Fibroblast of the aortic adventitia (primary cell): Measurements from ENCODE around the gene CLPSL1. TPM values are rescaled to one million over a fixed set of nuclear protein-coding genes. Genes with fewer than 3 reads are reported as not detected.
"Not testable (repeated sequence)": the region's sequence is repeated elsewhere in the genome, so short reads cannot be mapped to it uniquely, and the experiment has no call there.

ENCODE experiments used
- DNase-seq: peaks from one replicate; pipeline ENCODE4 v3.0.0-alpha.2; 2010; ENCODE audit warnings: low read depth
- H3K4me3 ChIP-seq: 2 replicates; pipeline ENCODE4 v1.5.1; 2011; ENCODE audit warnings: low read depth, mild to moderate bottlenecking, control low read depth, low read length, moderate library complexity
- total RNA-seq: library from RNA; depleted of rRNA; stranded (reverse); fragments of >200 nt; gene quantifications from 2 replicates; pipeline ENCODE4 v1.2.3, GENCODE V29; 2012; ENCODE audit warnings: low replicate concordance
- TF ChIP-seq, protein P1 (sequence below): IDR thresholded peaks from 2 replicates; pipeline ENCODE4 v1.5.1; 2011; ENCODE audit warnings: mild to moderate bottlenecking, low read length, control low read depth, inconsistent platforms; ENCODE audit not compliant: insufficient read depth

CLPSL1 gene, protein sequence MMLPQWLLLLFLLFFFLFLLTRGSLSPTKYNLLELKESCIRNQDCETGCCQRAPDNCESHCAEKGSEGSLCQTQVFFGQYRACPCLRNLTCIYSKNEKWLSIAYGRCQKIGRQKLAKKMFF
- total RNA-seq = not detected in 2 replicates

DNA sequence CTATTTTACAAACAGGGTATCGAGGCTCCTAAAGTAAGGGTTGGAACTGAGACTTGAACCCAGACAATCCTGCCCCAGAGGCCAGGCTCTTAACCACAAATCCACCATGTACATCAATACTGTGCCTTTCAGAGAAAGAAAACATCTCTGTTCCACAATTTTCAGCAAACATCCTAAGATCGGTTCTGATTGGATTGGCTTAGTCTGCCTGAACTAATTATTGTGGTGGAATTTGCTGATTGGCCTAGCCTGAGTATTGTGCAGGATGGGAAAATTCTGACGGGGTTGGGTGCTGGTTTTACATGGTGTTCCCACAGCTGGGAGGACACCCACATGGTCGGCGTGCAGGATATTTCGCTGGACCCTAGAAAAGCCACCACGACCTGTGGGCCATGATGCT, at the start of gene CLPSL1:
TSS of gene CLPSL1 (plus strand) at position 301 of the 400 bp plus-strand sequence. CDS start at position 393, 92 bp downstream.
- TF ChIP-seq, protein P1, sequence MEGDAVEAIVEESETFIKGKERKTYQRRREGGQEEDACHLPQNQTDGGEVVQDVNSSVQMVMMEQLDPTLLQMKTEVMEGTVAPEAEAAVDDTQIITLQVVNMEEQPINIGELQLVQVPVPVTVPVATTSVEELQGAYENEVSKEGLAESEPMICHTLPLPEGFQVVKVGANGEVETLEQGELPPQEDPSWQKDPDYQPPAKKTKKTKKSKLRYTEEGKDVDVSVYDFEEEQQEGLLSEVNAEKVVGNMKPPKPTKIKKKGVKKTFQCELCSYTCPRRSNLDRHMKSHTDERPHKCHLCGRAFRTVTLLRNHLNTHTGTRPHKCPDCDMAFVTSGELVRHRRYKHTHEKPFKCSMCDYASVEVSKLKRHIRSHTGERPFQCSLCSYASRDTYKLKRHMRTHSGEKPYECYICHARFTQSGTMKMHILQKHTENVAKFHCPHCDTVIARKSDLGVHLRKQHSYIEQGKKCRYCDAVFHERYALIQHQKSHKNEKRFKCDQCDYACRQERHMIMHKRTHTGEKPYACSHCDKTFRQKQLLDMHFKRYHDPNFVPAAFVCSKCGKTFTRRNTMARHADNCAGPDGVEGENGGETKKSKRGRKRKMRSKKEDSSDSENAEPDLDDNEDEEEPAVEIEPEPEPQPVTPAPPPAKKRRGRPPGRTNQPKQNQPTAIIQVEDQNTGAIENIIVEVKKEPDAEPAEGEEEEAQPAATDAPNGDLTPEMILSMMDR = no peak
- no peak within 1 kb of the TSS for H3K4me3 ChIP-seq
- DNase-seq = no peak

DNA sequence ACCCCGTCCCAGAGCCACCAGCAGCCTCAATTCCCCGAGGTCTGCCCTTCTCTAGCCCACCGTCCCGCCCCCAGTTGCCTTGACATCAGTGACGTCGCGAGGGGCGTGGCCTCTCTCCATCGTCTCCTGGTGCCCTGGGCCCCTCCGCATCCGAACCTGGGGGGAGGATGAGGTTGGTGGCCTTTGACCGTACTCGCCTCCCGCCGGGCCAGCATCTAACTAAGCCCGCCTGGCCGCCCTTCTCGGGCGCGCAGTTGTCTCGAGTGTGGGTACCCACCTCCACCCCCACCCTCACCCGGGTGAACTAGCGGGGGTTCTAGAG, 49.4 kb upstream of the CLPSL1 start:
- TF ChIP-seq, protein P1 = no peak
- peak overlapping the region; percentile 75 for H3K4me3 ChIP-seq
- DNase-seq = peak; percentile 69

DNA sequence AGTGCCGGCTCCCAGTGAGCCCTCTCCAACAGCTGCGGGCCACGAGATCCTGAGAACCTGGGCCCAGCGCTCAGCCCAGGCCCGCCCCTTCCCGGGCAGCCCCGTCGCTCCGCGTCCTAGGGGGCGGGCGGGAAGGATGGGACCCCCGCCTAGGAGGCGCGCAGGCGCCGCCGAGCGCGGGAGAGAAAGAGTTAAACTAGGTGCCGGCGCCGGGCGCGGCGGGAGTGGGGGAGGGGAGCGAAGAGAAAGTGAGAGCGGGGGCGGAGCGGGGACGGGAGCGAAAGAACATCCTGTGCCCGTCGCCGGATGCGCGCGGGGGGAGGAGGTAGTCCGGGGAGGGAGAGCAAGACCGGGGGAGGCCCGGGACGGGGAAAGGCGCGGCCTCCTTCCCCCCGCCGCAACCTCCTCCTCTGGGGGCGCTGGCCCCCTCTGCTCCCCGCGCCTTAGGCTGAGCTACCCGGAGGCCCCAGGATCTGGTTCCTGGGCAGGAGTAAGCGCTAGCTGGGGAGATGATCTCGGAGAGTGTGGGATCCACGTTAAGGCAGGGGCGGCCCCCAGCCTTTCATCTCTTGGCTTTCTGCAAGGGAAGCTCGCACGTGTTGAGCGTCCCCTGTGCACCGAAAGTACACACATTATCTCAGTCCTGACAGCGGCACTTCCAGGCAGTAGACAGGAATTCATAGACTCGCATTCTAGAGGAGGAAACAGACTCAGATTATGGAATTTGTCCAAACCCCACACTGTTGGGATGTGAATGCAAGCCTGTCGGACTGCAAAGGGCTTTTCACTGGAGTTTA, 48.9 kb upstream of the CLPSL1 start:
- peak overlapping the region; percentile 75 for H3K4me3 ChIP-seq
- DNase-seq = peak; percentile 86
- TF ChIP-seq, protein P1 = no peak

DNA sequence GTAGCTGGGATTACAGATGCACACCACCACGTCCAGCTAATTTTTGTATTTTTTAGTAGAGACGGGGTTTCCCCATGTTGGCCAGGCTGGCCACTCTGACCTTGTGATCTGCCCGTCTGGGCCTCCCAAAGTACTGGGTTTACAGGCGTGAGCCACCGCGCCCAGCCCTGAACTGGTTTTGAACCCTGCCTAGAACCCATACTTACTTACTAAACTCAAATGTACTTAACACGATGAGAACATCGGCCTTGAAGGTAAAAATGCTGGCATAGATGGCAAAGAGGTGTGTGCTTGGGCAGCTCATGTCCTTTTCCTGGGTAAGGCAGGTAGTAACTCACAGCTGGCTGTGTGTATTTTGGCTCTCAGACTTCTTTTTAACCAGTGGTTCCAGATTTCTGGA, 47.2 kb upstream of the CLPSL1 start:
- no peak overlapping the region for H3K4me3 ChIP-seq
- DNase-seq = no peak
- TF ChIP-seq, protein P1 = no peak

DNA sequence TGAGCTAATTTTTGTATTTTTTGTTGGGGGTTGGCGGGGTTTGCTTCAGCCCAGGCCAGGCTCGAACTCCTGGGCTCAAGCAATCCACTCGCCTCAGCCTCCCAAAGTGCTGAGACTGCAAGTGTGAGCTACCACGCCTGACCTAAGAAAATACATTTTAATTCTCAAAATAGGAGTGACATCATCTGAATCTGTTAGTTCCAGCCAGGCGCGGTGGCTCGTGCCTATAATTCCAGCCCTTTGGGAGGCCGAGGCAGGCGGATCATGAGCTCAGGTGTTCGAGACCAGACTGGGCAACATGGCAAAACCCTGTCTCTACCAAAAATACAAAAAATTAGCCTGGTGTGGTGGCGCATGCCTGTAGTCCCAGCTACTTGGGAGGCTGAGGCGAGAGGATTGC, 46.5 kb upstream of the CLPSL1 start:
- not testable (repeated sequence) for DNase-seq, H3K4me3 ChIP-seq

DNA sequence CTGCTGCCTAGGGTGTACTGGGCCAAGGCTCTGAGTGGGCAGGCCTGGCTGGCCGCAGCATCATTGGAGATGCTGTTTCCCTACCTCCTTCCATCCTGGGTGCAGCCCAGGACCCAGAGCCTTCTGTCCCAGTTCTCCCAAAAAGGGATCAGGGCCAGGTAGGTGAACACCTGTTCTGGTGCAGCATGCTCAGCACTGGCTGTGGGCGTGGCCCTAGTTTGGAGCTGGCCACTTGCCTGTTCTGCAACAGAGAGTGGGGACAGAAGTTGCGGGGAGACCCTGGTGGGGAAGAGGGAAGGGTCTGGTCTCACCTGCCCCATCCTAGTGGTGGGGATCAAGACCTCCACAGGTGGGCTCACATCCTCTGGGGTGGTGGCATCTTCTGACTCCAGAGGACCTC, 45.4 kb upstream of the CLPSL1 start:
- no peak overlapping the region for H3K4me3 ChIP-seq
- TF ChIP-seq, protein P1 = no peak
- DNase-seq = no peak

DNA sequence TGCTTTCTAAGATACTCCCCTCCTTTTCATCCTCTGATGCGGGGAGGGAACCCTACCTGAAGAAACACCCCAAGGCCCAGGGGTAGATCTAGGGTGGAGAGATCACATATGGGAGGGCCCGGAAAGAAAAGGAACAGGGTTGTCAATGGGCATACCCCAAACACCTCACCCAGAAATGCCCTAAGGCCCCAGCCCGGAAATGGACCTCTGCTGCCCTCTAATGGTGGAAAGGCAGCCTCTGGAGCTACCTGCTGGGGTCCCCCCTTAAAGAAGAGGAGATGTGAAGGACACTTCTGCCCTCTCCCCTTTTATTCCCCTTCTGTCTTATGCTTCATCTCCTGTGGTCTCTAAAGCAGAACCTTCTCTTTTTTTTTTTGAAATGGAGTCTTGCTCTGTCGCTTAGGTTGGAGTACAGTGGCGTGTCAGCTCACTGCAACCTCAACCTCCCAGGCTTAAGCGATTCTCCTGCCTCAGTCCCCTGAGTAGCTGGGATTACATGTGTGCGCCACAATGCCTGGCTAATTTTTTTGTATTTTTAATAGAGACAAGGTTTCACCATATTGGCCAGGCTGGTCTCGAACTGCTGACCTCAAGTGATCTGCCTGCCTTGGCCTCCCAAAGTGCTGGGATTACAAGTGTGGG, 44.4 kb upstream of the CLPSL1 start:
- TF ChIP-seq, protein P1 = peak; percentile 97
- H3K4me3 ChIP-seq = no peak overlapping the region
- DNase-seq = peak; percentile 66
